Mucosa of rectum (tissue), 2 donors: ENCODE data around the gene RECQL.

Experiments used
- H3K27ac ChIP-seq, 2 donors: one replicate each; pipeline ENCODE4 v1.7.0; 2013; ENCODE audit warnings: inconsistent platforms in 2 of 2, low read depth in 2 of 2, low read length in 2 of 2
- H3K27me3 ChIP-seq, 2 donors: one replicate each; pipeline ENCODE4 v1.7.0; 2013; ENCODE audit warnings: low read length in 2 of 2; ENCODE audit not compliant: control insufficient read depth in 2 of 2, insufficient read depth in 2 of 2
- H3K36me3 ChIP-seq, 2 donors: one replicate each; pipeline ENCODE4 v1.7.0; 2013; ENCODE audit warnings: low read length in 2 of 2; ENCODE audit not compliant: control insufficient read depth in 2 of 2, insufficient read depth in 2 of 2
- H3K4me1 ChIP-seq, 2 donors: one replicate each; pipeline ENCODE4 v1.7.0; 2013; ENCODE audit warnings: low read length in 2 of 2, mild to moderate bottlenecking in 1 of 2; ENCODE audit not compliant: control insufficient read depth in 2 of 2, insufficient read depth in 2 of 2
- H3K4me3 ChIP-seq, 2 donors: one replicate each; pipeline ENCODE4 v1.7.0; 2013; ENCODE audit warnings: low read length in 2 of 2
- H3K9ac ChIP-seq, 2 donors: one replicate each; pipeline ENCODE4 v1.7.0; 2013; ENCODE audit warnings: low read length in 2 of 2, low read depth in 1 of 2, mild to moderate bottlenecking in 1 of 2
- H3K9me3 ChIP-seq, 2 donors: one replicate each; pipeline ENCODE4 v1.7.0; 2013; ENCODE audit warnings: low read length in 2 of 2; ENCODE audit not compliant: control insufficient read depth in 2 of 2
- donor health status: healthy.
- donor health status: Normal muscosa, but diverticular disease.

The RECQL gene

DNA sequence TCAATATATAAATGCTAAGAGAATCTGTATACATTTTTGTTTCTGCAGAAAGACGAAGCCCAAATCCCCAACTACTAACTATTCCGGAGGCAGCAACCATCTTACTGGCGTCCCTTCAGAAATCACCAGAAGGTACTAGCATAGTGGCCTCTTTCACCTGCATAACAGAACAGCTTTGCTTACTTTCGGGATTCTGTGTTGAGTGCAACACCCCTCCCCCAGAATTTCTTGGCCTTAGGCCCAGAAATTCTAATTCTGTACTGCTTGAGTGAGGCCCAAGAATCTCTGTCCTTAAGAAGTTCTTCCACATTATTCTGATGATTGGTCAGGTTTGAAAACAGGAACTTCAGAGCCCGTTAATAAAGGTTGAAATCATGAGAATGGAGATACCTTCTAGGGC is 27.5 kb upstream of the RECQL start:
- Histone ChIP-seq H3K4me3 (no peak overlapping the region), H3K4me1 (no peaks in the 10 kb centered on the region), H3K36me3 (no peaks in the 10 kb centered on the region), H3K9me3 (no peaks in the 10 kb centered on the region), H3K27me3 (peaks cover 8 to 11% of the 10 kb centered on the region in 2 donors), H3K27ac (no peak overlapping the region), H3K9ac (no peak overlapping the region)

DNA sequence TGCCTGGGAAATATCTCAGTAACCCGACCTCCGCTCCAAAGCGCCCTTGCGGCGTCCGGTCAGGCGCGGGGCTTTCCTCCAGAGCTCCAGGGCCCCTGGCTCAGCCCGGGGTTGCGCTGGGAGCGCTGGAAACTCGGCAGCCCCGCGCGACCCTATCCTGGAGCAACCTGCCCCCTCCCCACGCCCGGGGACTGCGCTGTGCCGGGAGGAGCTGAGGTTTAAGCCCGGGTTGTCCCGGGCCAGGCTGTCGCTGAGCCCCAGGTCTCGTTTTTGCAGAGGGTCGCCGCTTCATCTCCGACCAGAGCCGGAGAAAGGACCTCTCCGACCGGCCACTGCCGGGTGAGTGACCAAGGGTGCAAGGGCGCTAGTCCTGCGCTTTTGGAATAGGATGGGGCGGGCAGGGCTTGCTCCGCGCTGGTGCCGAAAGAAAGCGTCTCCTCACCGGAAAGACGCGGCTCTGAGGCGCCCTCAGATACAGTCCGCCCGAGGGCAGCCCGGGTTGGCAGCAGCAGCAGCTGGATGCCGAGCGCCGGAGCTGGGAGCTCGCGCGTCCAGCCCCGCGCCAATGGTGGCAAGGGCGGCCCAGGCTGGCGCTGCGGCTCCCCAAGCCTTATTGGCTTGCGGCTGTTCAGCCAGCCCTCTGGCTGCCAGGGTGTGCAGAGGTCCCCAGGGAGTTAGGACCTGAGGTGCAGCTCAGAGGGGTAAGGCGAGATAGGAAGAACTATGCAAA is 26.2 kb upstream of the RECQL start:
- no peak overlapping the region for H3K9ac ChIP-seq
- H3K4me3 ChIP-seq = peak overlapping the region; percentile 57 to 60

DNA sequence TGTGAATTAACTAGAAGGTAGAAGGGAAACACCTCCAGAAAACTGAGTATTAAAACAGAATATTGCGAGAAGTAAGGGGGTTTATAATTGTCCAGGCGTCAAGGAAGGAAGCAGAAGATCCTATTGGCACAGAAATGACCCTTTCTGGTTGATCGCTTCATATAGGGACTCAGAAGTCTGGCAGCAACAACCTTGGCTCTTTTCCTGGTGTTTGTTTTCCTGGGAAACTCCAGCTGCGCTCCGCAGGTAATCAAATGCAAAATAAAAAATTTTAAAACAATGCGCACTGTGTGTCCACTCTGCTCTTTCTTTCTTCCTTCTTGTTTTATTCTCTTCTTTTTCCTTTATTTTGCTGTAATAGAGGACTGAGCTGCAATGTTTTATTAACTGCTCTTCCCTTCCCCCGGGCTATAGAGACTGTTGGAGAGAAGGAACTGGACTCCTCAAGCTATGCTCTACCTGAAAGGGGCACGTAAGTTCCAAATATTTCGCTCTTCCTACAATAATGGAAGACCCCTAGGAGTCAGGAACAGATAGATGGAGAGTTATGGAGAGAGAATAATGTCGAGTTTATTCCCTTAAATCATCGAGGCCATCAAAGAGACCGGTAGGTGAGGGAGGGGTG is 25.4 kb upstream of the RECQL start:
- no peak overlapping the region for H3K27ac ChIP-seq
- peaks cover 8 to 11% of the 10 kb centered on the region in 2 donors for H3K27me3 ChIP-seq
- no peaks in the 10 kb centered on the region for H3K36me3 ChIP-seq
- H3K4me3 ChIP-seq = peak overlapping the region; percentile 57 to 60
- no peaks in the 10 kb centered on the region for H3K9me3 ChIP-seq
- H3K9ac ChIP-seq = no peak overlapping the region
- no peaks in the 10 kb centered on the region for H3K4me1 ChIP-seq

More for the DNA sequence above, 26.2 kb upstream of the RECQL start:
- Histone ChIP-seq H3K27ac (no peak overlapping the region), H3K4me1 (no peaks in the 10 kb centered on the region), H3K27me3 (peaks cover 8 to 11% of the 10 kb centered on the region in 2 donors), H3K36me3 (no peaks in the 10 kb centered on the region), H3K9me3 (no peaks in the 10 kb centered on the region)

DNA sequence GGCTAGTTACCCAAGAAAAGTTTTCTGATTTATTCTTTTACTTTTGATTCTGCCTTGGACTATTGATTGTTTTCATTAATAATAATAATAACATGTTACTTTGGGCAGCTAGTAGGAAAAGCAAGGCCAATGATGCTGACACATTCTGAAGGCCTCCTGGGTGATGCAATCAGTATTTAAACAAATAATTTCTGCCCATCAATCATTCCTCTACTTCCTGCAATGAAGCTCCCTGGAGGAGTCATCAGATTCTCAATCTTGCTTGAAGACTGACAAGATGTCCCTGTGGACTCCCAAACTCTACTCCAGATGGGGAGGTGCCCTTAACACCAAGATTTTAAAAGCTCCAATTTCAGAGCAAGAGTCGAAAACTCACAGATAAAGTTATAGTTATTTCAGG is 24.6 kb upstream of the RECQL start, which contains the start of gene SPX:
SPX (plus strand) TSS at position 244 of the 400 bp plus-strand sequence. CDS start 177 bp downstream, outside the sequence.
- H3K36me3 ChIP-seq = no peaks in the 10 kb centered on the region
- H3K4me1 ChIP-seq = no peaks in the 10 kb centered on the region
- H3K9ac ChIP-seq = no peak within 1 kb of the TSS
- H3K4me3 ChIP-seq = peak within 1 kb of the TSS in 1 of 2 donors; percentile 60
- no peak within 1 kb of the TSS for H3K27ac ChIP-seq
- H3K9me3 ChIP-seq = no peaks in the 10 kb centered on the region
- H3K27me3 ChIP-seq = peaks cover 7 to 8% of the 10 kb centered on the region in 2 donors

DNA sequence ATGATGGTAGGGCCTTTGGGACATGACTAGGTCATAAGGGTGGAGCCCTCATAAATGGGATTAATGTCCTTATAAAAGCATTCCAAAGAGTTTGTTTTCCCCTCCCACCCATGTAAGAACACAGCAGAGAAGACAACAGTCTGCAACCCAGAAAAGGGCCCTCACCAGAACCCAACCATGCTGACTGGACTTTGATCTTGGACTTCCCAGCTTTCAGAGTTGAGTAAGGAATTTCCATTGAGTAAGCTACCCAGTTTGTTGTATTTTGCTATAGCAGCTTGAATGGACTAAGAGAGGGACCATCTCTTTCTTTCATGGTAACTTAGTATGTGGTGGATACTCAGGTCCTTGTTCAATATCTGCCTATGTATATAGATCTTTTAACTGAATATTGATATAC is 21.7 kb upstream of the RECQL start:
- Histone ChIP-seq H3K36me3 (no peaks in the 10 kb centered on the region), H3K9ac (no peak overlapping the region), H3K27me3 (no peaks in the 10 kb centered on the region), H3K4me3 (no peak overlapping the region), H3K4me1 (no peaks in the 10 kb centered on the region), H3K9me3 (no peaks in the 10 kb centered on the region), H3K27ac (no peak overlapping the region)

DNA sequence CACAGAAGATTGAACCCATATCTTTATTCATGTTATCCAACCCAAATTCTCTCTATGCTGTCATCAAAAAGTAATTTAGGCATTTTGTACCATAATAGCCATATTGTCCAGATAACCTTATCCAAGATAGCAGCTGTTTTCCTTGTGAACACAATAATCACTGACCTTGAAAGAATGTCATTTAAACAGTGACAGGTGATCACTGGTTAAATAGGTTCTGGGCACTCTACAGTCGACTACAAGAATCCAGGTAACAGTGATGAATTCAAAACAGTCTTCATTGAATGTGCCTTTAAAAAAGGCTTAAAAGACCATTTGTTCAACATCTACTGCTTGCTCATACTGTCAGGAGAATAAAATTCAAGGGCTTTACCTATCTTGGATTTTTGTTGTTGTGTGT is 20.1 kb upstream of the RECQL start:
- Histone ChIP-seq H3K9ac (no peak overlapping the region), H3K36me3 (peaks cover 0 to 3% of the 10 kb centered on the region in 2 donors), H3K4me1 (no peaks in the 10 kb centered on the region), H3K9me3 (no peaks in the 10 kb centered on the region), H3K27ac (no peak overlapping the region), H3K4me3 (no peak overlapping the region), H3K27me3 (no peaks in the 10 kb centered on the region)

DNA sequence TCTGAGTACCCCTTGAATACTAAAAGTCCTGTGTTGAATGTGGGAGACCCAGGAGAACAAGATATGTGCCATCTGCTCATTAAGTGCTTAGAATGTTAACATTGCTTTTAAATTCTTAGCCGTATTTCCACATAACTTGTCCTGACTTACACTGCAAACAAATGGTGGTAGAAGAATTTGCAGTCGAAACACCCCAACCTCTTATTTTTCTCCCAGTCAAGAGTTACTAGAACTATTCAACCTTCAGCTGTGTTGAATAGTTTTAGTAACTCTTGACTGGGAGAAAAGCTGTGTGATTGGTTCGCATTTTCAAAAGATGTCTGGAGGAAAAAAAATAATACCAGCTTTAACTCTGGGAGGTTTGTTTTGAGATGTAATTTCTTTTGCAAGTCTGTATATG is 17.0 kb upstream of the RECQL start:
- Histone ChIP-seq H3K27ac (no peak overlapping the region), H3K4me1 (no peaks in the 10 kb centered on the region), H3K9ac (no peak overlapping the region), H3K4me3 (no peak overlapping the region), H3K36me3 (peaks cover 16 to 19% of the 10 kb centered on the region in 2 donors), H3K9me3 (no peaks in the 10 kb centered on the region), H3K27me3 (no peaks in the 10 kb centered on the region)

DNA sequence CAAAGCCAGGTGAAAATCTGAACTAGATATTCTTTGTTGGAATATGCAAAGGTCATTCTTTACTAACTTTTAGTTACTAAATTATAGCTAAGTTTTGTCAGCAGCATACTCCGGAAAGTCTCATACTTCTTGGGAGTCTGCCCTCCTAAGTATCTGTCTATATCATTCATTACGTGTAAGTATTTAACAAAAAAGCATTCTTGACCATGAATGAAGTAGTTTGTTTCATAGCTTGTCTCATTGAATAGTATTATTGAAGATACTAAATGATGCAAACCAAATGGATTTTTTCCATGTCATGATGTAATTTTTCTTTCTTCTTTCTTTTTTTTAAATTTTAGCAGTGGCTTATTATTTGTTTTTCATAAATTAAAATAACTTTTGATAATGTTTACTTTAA is 14.8 kb upstream of the RECQL start:
- no peak overlapping the region for H3K27ac ChIP-seq
- no peaks in the 10 kb centered on the region for H3K27me3 ChIP-seq
- peaks cover 17 to 26% of the 10 kb centered on the region in 2 donors for H3K36me3 ChIP-seq
- H3K9ac ChIP-seq = no peak overlapping the region
- no peak overlapping the region for H3K4me3 ChIP-seq
- H3K4me1 ChIP-seq = no peaks in the 10 kb centered on the region
- H3K9me3 ChIP-seq = no peaks in the 10 kb centered on the region

DNA sequence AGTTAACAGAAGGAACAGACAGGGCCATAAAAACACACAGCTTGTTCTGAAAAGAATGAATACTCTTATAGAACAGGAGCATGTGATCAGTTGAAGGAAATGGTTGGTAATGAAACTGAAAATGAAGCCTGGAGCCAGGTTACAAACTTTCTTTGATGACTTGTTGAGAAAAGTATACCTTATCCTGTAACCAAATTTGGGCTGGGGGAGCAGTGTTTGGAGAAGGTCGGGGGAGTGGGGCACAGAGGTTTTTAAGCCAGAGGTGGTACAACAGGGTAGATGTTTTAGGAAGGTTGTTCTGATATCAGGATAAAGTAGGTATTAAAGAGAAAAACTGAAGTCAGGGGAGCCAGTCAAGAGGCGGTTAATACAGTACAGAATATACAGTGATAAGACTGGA is 8.3 kb upstream of the RECQL start:
- H3K36me3 ChIP-seq = peaks cover 19 to 30% of the 10 kb centered on the region in 2 donors
- no peak overlapping the region for H3K9ac ChIP-seq
- H3K27me3 ChIP-seq = no peaks in the 10 kb centered on the region
- no peak overlapping the region for H3K27ac ChIP-seq
- no peaks in the 10 kb centered on the region for H3K9me3 ChIP-seq
- no peak overlapping the region for H3K4me3 ChIP-seq
- H3K4me1 ChIP-seq = no peaks in the 10 kb centered on the region

DNA sequence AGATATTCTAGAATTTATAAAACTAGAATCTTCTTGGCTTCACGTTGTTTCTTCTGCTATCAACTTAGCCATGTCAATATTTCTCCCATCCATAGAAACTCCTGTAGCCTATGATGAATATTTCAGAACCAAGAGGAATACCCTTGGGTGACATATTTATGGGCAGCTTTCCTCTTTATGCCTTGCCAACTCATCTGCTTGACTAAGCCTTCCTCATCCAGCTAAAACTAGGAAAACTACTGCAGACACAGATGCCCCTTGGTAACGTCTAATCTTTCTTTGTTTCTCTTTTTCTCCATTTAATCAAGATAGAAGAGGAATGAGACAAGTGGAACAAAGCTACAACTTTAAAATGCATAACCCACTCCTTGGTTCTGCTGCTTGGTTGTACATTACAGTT is 6.4 kb upstream of the RECQL start:
- H3K4me3 ChIP-seq = no peak overlapping the region
- no peak overlapping the region for H3K27ac ChIP-seq
- no peaks in the 10 kb centered on the region for H3K9me3 ChIP-seq
- no peaks in the 10 kb centered on the region for H3K27me3 ChIP-seq
- H3K4me1 ChIP-seq = peaks cover under 1 to 2% of the 10 kb centered on the region in 2 donors
- H3K9ac ChIP-seq = no peak overlapping the region
- peaks cover 8 to 24% of the 10 kb centered on the region in 2 donors for H3K36me3 ChIP-seq
